ENCODE measurements around the gene RASA2.

The RASA2 gene

GRCh38 chr3:141538568-141539240, 51.9 kb downstream of the RASA2 start:
- H3K27ac ChIP-seq: no peak overlapping the region
- TF ChIP-seq CTCF (IDR thresholded peaks at IDR 0.05): no peak
- TF ChIP-seq ZFX (IDR thresholded peaks at IDR 0.05; ENCODE audit: borderline replicate concordance): no peak

DNA sequence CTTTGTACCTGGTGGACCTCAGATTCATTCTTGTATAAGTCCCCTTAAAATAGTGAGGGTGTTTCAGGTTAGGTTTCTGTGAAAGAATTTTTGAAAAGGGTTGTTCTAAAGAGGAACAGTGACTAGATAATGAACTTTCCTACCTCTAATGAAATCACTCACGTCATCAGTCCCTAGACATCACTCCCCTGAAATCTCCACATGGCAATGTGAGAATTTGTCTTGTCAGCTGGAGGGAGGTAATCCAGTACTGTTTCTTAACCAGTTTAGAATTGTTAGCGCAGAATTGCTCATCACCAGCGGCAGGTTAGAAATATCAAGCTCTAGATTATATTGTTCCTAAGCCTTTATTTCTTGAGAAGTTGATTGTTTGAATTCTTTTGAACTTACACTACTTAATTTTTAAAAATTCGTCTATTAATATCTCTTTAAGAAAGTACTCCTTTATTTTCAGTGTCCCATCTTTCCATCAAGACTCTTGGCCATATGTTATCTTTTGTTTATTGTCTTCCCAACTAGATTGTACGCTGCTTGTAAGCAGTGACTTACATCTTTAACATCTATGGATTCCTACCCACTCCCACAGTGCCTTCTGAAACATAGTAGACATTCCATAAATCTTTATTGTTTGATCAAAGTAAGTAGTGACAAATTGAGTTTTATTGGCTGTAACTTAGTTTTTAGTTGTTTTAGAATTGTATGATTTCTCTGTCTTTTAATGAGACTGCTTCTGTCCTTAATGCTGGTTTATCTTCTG, 52.8 kb downstream of the RASA2 start:
- TF ChIP-seq CTCF (IDR thresholded peaks at IDR 0.05): no peak
- no peak for TF ChIP-seq ZFX (IDR thresholded peaks at IDR 0.05; ENCODE audit: borderline replicate concordance)
- H3K27ac ChIP-seq: no peak overlapping the region

DNA sequence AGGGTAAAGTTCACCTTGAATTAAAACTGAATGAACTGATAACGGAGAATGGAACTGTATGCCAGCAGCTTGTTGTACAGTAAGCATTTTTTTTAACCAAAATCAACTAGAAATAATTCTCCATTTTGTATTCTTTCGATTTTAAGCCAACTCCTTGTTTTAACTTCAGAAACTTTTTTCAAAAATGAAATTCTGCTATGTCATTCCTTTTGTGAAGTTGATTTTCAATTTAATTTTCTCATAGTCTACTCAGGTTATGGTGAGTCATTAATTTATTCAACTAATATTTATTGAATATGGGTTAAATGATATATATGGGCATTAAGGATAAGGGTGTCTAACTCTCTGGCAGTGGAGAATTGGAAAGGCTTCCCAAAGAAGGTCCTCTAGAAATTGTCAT, 53.7 kb downstream of the RASA2 start:
- no peak overlapping the region for H3K27ac ChIP-seq
- TF ChIP-seq CTCF (IDR thresholded peaks at IDR 0.05): no peak
- TF ChIP-seq ZFX (IDR thresholded peaks at IDR 0.05; ENCODE audit: borderline replicate concordance): no peak

GRCh38 chr3:141542202-141542969, 55.6 kb downstream of the RASA2 start:
- no peak overlapping the region for H3K27ac ChIP-seq
- TF ChIP-seq CTCF (IDR thresholded peaks at IDR 0.05): no peak
- no peak for TF ChIP-seq ZFX (IDR thresholded peaks at IDR 0.05; ENCODE audit: borderline replicate concordance)

DNA sequence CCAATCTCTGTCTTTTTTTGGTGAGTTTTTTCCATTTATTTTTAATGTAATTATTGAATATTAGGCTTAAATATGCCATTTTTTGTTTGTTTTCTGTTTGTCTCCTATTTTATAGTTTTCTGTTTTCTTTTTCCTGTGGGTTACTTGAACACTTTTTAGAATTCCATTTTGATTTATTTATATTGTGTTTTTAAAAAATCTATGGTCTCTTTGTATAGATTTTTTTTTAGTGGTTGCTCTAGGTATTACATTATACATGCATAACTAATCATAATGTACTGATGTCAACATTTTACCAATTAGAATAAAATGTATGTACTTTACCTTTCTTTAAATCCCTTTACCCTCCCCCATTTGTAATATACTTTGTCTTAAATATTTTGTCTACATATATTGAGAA, 56.2 kb downstream of the RASA2 start:
- no peak overlapping the region for H3K27ac ChIP-seq
- no peak for TF ChIP-seq ZFX (IDR thresholded peaks at IDR 0.05; ENCODE audit: borderline replicate concordance)
- no peak for TF ChIP-seq CTCF (IDR thresholded peaks at IDR 0.05)

DNA sequence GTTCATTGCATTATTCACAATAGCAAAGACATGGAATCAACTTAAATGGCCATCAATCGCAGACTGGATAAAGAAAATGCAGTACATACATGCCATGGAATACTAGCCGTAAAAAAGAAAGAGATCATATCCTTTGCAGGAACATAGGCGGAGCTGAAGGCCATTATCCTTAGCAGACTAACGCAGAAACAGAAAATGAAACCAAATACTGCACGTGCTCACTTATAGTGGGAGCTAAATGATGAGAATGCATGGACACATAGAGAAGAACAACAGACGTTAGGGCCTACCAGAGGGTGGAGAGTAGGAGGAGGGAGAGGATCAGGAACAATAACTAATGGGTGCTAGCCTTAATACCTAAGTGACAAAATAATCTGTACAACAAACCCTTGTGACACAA, 57.9 kb downstream of the RASA2 start:
- no peak for TF ChIP-seq CTCF (IDR thresholded peaks at IDR 0.05)
- TF ChIP-seq ZFX (IDR thresholded peaks at IDR 0.05; ENCODE audit: borderline replicate concordance): no peak
- no peak overlapping the region for H3K27ac ChIP-seq

Measured in 22Rv1 (cell line).